Stimulated activated CD4-positive, alpha-beta T cell treated with anti-CD3 and anti-CD28 coated beads, Interleukin-2, amount 100 ng/mL, for 4 hours (primary cell): ENCODE results near the gene RHAG.

Experiments
- DNase-seq: peaks from one replicate; pipeline ENCODE4 v3.0.0-alpha.2; 2020; ENCODE audit warnings: low read depth

RHAG gene

DNA sequence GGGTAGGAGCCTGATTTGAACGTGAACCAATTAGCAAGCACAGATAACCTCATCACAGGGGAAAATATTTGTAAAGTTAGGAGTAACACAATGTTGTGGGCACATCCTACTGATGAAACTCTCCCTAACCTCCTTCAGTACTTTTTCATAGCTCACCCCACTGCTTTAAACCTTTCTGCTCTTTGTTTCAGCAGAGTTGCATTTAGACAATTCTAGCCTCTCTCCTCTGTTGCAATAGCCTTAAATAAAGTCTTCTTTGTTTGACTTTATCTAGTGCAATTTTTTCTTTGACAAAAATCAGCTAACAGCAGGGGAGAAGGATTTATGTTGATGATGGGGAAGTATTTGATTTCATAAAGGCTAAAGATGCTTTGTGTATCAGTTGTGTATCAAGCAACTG lies 72.1 kb downstream of the RHAG start:
- DNase-seq = no peak

GRCh38 chr6:49563006-49563886 lies 73.4 kb downstream of the RHAG start:
- no peak for DNase-seq

- no peak for DNase-seq
These were observed 78.4 kb downstream of the RHAG start for GRCh38 chr6:49558238-49558637.

DNA sequence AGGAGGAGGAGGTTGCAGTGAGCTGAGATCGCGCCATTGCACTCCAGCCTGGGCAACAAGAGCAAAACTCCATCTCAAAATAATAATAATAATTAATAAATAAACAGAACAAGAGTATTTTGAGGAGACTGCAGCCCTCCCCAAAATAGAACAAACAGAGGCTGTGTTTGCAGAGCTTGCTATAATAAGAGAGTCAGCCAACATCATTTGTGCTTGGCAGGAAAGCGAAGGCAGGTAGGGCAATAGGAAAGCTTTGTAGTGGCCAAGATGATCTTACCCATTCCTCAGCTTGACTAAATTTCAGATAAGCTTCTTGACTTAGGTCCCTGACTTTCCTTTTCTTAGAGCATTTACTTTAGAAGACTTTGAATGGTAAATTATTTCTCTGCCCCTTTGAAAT lies 79.5 kb downstream of the RHAG start:
- no peak for DNase-seq

- DNase-seq = no peak
These were observed 80.2 kb downstream of the RHAG start for GRCh38 chr6:49556429-49556837.

DNA sequence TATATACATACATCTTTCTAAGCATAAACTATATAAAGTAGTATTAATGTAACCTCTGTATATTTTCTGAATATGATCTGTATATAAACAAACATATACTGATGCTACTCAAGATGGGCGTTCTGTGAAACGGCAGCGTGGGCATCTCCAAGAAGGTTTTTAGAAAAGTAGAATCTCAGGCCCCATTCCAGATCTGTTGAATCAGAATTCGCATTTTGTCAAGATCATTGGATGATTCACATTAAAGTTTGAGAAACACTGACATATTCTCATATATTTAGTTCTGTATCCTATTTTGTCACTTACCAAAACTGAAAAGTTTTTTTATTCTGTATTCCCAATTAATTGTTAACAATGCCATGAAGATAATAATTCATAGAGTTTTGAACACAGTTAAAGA lies 80.7 kb downstream of the RHAG start:
- no peak for DNase-seq
